Activated CD4-positive, CD25-positive, alpha-beta regulatory T cell (primary cell): Measurements from ENCODE around the gene CDH13.

Source experiments
- DNase-seq, 4 experiments: peaks; one replicate each; lab custom pipeline; 2025; lab: John Stamatoyannopoulos, UW

CDH13 gene

DNA sequence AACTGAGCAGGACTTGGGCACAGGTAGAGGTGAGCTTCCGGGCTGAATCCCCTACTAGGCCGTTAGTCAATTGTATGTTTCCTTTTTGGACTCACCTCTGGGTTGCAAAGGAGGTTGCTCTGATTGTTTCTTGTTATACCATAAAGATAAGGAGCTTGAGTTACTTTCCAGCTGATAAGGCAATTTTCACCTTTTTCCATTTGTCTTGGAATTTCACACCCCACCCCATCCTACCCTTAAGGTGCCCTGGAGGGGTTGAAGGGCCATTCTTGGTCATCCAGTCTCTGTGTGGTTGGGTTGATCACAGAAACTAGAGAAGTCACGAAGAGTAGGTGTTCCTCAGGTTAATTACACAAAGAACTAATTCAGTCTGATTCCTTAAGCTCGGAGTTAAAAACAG is 162.2 kb downstream of the CDH13 start:
- no peak for DNase-seq

DNA sequence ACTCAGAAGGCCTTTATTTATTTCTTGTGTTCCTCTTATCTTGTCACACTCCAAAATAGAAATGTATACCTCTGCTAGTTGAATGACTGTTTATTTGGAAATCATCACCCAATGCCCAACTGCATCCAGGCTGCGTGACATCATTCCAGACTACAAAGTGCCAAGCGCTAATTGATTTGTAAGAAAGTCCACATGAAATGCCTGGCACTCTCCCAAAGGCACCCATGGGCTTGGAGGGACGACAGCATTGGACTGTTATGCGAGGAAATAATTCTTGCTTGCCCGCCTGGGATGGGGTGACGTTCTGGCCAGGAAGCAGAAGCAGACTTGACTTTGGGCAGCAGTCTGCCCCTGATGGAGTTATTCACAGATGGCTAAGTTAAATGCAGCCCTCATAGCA is 165.9 kb downstream of the CDH13 start:
- DNase-seq: no peak

GRCh38 chr16:82793528-82794245 is 166.9 kb downstream of the CDH13 start:
- no peak for DNase-seq

DNA sequence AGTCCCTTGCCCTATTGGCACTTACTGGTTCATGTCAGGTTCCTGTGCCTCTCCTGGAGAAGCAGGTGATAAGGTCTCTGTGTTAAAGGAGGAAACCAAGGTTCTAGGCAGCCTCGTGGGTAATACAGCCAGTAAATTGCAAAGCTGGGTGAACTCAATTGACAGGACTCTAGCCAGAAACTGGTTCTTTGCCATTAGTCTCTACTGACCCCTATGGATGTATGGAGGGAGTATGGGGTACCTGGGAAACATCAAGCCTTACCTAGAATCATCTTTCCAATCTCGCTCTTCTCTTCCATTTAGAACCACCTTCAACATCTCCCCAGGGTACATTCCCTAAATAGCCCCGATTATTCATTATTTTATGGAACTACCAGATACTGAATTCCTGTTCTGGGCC is 169.3 kb downstream of the CDH13 start:
- no peak for DNase-seq

GRCh38 chr16:82801361-82801760 is 174.6 kb downstream of the CDH13 start:
- DNase-seq: no peak

- DNase-seq: no peak
Measured at GRCh38 chr16:82805866-82806265, 179.1 kb downstream of the CDH13 start.

GRCh38 chr16:82807311-82807710 is 180.5 kb downstream of the CDH13 start:
- DNase-seq: no peak

- no peak for DNase-seq
Measured at GRCh38 chr16:82808036-82808435, 181.3 kb downstream of the CDH13 start.

GRCh38 chr16:82810077-82810476 is 183.3 kb downstream of the CDH13 start:
- no peak for DNase-seq

DNA sequence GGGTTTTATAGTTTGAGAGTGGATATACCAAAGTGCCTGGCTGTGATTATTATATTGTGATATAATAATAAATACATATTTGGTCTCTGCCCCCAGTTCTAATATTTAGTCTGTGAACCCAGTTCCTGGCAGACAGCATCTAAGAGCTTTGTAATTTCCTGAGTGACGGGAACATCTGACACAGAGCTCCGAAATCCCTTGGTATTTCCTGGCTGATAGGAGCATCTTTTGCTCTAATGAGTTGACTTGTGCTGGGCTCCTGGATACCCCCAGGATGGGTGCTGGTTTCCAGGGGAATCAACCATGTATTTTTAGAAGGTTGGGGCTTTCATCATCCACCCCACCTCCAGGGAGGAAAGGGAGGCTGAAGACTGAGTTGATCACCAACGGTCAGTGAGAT is 187.3 kb downstream of the CDH13 start:
- DNase-seq: no peak

DNA sequence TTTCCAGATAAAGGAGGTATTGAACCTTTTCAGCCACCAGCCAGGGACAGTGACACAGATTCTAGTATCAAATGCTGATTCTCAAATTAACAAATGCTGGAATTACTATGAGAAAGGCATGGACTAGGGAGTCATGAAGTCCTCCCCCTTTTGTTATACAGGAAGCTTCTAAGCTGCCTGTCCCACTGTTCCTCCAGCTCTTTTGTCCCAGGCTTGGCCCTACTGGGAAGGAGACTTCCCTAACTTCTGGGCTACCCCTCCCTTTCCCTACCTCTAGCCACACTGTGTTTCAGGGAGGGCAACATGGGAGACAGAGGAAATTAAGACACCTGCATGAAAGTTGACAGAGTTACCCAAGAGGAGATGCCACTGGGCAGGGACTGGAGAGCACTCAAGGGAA is 192.5 kb downstream of the CDH13 start:
- DNase-seq: no peak

DNA sequence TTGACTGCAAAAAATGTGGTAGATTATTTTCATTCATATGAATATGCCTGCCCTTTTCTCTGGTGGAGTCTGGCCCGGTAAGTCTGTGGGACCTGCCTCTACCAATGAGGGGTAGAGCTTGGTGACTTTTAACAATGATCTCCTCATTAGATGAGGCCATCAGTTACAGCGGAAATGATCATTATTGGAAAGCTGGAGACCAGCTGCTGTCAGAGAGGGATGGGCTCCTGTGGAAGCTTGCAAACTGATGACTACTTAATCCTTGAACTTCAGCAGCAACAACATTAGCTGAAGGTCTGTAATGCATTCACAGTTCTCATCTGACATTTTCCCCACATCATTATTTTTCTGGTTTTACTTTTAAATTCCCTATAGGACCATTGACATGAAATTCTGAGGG is 194.1 kb downstream of the CDH13 start:
- no peak for DNase-seq

GRCh38 chr16:82824408-82824807 is 197.6 kb downstream of the CDH13 start:
- DNase-seq: no peak

DNA sequence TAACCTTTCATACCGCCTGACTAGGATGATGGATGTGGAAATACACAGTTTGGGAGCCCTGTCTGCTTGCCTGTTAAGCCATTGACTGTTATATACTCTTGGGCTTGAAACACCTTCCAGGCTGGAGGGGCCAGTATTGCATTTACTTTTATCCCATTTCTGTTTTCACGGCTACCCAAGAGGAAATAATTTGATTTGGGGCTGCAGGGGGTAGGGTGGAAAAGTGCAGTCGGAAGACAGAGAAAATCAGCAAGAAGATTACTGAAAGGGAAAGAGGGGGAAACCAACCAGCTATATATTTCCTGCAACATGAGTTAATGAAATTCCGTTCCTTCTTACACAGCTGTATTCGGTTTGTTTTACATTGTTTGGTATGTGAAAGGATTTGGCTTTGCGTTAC is 202.5 kb downstream of the CDH13 start:
- no peak for DNase-seq

GRCh38 chr16:82830944-82831343 is 204.2 kb downstream of the CDH13 start:
- DNase-seq: no peak

DNA sequence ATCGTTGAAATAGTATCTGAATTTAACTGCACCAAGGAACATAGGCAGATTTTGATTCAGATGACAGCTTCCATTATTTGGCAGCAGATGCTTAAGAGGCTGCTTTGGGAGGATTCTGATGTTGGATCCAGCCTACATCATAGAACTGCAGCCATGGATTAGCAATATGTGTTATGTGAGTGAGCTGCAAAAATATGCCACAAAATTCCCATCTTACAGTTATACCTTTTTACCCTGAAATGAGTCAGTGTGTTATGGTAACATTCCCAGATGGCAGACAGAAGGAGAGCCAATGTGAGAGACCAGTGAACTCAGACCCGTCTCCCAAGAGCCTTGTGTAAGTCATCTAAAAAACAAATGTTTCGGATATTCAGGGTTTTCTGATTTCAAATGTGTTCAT is 206.1 kb downstream of the CDH13 start:
- DNase-seq: no peak

DNA sequence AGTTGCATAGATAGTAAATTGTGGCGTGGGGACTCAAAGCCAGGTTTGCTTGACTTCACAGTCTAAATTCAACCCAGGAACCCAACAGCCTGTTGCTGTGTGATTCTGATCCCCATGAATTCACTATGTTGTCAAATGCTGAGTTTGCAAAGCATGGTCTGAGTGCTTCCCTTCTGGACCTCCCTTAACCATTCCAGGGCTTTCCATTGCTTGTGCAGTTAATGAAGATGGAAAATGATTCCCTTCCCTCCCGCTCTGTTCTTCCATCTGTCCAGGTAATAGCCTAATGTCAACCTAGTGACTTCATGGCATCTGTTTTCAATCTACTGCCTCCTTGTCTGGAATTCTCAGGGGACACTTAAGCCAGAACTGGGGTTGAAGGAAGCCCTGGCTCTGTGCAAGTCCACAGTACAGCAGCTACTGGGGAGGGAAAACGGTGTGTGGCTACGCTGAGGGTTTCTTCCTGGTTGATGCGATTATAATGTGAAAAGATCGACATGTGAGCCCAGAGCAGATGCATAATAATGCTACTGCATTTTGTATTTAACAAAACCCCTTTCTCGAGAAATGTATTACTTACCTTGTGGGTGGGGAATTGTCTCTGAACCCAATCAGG is 206.7 kb downstream of the CDH13 start:
- DNase-seq: no peak

- DNase-seq: no peak
Measured at GRCh38 chr16:82834151-82834815, 207.5 kb downstream of the CDH13 start.

GRCh38 chr16:82835487-82836155 is 208.9 kb downstream of the CDH13 start:
- no peak for DNase-seq

- DNase-seq: no peak
Measured at GRCh38 chr16:82841108-82841507, 214.3 kb downstream of the CDH13 start.

DNA sequence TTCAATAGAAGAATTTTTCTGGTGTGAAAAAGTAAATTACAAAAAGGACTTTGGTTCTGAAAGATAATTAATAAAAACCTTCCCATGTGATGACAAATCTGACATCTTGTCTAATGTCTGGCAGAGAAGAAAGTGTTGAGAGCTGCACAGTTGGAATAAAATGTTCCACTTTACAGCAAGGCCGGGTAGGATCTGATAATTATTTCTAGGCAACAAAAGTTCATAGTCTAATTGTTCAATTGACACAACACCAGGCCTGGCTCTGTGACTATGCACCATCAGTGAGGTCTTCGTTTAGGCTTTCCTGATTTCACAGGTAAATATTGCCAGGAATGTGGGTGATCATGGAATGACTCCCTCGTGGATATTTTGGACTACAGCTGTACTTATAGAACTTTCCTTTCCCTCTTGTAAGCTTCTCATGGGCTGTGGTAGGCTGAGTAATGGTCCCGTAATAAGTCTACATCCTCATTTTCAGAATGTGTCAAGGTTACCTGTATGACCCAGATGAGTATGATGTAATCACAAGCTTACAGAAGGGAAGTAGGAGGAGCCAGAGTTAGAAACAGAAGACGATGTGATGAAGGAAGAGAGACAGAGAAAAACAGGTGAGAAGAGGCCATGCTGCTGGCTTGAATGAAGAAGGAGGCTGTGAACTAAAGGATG is 217.0 kb downstream of the CDH13 start:
- no peak for DNase-seq

GRCh38 chr16:82845116-82845515 is 218.3 kb downstream of the CDH13 start:
- no peak for DNase-seq
